GM12872 (cell line): Measurements from ENCODE around the gene PCID2.

Experiments
- CTCF ChIP-seq: IDR thresholded peaks from 3 replicates; pipeline ENCODE4 v1.5.1; 2011; ENCODE audit warnings: low read depth, mild to moderate bottlenecking, low read length, moderate library complexity; ENCODE audit not compliant: insufficient read depth

PCID2 gene

GRCh38 chr13:113158946-113159345 is 49.5 kb downstream of the PCID2 start:
- no peak for TF ChIP-seq CTCF

- no peak for TF ChIP-seq CTCF
Measured at GRCh38 chr13:113157929-113158747, 50.3 kb downstream of the PCID2 start, which contains the start of gene PROZ. Gene PROZ (plus strand): TSS chr13:113158648. CDS start chr13:113158661, 13 bp downstream.

GRCh38 chr13:113157206-113157928 is 51.1 kb downstream of the PCID2 start:
- no peak for TF ChIP-seq CTCF

- TF ChIP-seq CTCF, result no peak
Measured at GRCh38 chr13:113155982-113156655, 52.4 kb downstream of the PCID2 start.

- TF ChIP-seq CTCF, result no peak
Measured at GRCh38 chr13:113155201-113155600, 53.3 kb downstream of the PCID2 start.

- no peak for TF ChIP-seq CTCF
Measured at GRCh38 chr13:113153810-113154748, 54.4 kb downstream of the PCID2 start.
